CD4-positive, alpha-beta T cell treated with Interleukin-2 at 100 ng/mL for 4 hours (primary cell): Measurements from ENCODE around the gene CLASP1.
"Not testable (repeated sequence)": the region's sequence is repeated elsewhere in the genome, so short reads cannot be mapped to it uniquely, and the experiment has no call there.

Experiments
- DNase-seq: peaks from one replicate; pipeline ENCODE4 v3.0.0-alpha.2; 2020; ENCODE audit warnings: low spot score

CLASP1 gene

DNA sequence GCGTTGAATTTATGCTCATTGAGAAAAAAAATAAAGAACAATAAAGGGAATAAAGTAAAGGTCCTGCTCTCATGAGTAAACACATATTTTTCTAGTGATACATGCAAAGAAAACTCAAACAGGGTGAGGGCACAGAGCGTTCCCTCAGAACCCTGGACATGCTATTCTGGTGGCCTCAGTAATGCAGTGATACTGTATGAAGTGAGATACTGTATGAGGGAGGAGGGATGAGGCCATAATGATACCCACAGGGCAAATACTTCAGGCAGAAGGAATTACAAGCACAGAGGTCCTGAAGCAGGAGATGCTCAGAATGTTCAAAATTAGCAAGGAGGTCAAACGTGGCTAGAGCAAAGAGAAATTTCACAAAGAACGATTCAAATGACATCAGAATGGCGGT, 147.0 kb downstream of the CLASP1 start:
- no peak for DNase-seq

DNA sequence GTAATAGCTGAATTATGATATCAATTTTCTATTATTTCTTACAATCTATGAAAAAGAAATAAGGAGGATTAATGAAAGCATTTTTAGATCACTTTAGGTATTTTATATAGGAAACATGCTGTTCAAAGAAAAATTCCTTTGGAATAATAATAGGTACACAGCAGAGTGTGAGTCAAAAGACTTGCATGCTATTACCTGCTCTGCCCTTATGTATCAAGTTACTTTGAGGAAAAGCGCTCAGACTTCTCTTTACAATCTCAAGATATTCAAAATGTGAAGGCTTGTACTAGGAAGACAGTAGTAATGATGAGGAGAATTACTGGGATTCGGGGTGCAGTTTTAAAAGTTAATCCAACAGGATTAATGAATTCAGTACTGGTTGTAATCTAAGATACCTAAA, 147.7 kb downstream of the CLASP1 start:
- no peak for DNase-seq

DNA sequence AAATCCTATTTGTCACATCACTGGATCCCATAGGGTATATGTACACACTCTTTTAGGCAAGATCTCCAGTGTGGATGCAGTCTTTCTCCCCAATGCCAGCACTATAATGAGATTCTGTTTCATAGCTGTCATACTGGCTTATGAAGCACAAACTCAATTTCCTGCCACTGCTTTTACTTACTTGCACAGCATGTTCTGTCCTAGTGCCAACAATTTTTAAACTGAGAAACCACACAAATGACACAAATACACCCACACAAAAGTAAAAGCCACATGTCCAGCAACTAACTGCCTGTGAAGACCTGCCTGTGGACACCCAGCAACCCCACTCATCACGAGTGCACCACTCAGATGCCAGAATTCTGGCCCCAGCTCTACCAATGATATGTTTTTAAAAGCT, 148.2 kb downstream of the CLASP1 start:
- no peak for DNase-seq

DNA sequence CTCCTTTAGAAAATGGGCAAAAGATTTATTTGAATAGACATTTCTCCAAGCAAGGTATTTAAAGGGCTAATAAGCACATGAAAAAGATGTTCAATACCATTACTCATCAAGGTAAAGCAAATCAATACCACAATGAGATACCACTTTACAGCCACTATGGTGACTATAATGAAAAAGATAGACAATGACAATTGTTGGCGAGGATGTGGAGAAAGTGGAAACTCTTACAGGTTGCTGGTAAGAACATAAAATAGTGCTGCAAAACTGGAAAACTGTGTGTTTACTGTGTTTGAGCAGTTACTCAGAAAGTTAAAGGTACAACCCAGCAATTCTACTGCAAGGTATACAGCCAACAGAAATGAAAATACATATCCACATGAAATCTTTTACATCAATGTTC, 150.5 kb downstream of the CLASP1 start:
- no peak for DNase-seq

DNA sequence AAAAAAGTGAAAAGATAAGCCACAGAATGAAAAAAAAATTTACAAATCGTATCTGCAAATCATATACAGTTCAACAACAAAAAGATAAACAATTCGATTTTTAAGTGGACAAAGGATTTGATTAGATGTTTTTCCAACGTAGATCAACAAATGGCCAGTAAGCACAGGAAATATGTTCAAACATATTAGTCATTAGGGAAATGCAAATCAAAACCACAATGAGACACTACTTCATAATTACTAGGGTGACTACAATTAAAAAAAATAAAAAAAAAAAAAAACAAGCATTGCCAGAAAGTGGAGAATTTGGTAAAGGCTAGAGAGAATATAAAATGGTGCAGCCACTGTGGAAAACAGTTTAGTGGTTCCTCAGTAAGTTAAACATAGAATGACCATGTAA, 156.9 kb downstream of the CLASP1 start:
- DNase-seq, result no peak

DNA sequence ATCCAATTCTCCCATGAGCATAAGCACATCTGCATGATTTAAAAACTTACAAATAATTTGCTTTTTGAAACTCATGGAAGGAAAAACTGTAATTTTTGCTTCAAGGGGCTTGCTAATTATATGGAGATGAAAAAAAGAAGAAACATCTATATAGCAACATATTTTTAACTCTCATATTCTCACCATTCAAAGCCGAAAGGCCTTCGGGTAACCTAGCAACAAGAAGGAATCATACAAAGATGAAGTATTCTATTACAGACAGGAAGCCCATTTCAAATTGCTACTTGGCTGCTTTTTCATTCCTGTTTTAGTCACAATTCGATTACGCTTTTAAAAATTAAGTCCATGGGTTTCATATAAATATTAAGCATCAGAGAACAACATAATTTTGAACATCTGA, 157.7 kb downstream of the CLASP1 start:
- DNase-seq, result no peak

DNA sequence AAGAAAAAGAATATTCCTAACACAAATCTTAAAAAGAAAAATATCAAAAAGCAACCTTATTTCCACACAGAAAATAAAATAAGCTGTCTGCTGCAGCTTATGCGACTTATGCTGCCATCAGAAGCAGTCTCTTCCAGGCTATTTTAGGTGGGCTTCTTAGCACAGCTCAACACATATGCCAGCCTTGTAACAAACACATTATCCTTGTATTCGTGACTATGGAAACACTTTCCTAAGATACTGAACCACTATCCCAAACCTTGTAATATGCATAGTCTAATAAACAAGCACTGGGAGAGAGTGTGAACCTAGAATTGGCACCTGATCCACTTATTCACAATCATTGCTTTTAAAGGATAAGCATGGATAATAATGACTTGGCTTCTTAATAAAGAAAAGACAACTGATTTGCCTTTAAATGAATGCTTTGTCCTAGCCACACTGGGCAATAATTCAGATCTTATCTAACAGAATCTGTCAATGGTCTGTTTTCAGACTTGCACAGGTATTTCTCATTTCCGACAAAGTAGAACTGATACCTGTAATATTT, 158.6 kb downstream of the CLASP1 start:
- DNase-seq, result no peak

DNA sequence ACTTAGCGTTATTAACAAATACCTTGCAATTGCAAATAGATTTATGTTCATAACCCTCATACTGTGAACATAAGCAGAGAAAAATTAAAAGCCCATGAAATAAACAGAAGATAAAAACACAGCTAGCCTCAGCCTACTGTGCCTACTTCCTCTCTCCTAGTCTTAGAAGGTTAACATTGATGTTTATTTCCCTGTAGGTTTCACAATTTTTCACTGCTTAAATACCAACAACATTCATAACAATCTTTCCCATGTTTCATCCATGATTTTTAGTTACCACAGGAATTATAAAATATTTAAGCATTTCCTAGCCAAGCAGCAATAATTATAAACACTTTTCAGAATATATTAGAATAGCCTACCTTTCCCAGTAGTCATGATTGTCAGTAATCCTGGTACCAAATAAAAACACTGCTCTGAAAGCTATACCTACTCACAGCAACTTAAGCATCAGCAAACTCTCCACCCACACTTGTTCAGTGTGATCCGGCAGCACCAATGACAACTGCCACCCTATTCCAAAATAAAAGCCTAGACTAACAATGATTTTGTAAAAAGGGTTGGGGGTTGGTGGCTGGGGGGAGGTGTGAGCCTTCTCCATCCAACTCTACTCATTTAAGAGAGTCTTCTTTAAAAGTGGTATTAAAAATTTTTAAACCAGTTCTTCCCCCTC, 159.2 kb downstream of the CLASP1 start:
- no peak for DNase-seq

DNA sequence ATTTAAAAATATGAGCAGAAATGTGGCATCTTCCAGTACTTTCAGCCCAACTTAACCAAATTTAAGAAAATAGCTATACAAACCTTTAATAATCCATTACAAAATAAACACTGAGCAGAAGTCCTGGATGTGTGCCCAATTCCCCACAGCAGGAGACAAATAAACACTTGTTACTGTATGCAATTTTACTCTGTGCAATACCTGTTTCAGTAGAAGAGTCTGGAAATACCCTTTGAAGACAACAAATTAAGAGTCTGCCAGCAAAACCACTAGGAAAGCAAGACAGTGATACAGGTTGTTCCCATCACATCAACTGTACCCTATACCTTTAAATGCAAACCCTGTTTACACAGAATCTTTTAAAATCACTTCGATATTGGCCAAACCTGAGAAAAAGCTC, 160.0 kb downstream of the CLASP1 start:
- no peak for DNase-seq

DNA sequence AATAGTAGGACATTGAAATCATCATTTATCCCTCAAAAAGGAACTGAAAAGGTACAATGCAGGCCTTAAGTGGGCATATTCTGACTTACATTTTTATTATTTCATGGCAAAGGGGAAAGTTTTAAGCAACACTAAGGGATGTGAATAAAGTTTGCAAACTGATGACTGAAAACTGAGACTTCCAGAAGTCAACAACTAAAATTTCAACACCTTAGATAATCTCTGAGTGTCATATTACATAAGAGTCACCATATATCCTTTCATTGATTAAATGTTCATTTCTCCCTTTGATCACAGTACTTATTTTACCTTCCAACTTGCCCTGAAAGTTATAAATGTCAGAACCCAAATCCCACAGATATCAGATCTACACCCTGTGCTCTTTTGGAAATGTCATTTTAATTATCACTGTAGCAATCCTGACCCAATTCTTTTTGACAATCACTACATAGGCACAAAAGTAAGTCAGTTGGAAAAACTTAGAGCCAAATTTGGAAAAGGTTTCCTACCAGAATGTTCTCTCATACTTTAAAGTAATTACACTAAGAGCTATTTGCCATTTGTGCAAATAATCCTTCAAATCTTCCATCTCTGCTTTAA, 163.0 kb downstream of the CLASP1 start:
- DNase-seq, result no peak

DNA sequence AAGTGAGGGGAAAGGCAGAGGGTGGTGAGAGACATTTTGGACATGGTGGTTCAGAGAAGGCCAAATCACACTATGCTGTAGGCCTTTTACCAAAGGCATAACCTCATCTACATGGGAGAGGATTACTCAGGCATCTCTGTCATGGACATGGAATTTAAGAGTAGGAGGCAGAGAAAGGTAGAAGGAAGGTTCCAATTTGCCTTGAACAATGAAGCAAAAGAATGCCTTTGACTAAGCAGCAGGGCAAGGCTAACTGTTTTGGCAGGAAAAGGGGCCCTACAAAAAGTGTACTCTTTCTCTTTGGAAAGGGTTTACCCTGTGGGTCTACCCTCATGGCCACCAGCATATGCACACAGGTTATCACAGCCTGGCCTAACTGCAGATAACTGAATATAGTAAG, 164.2 kb downstream of the CLASP1 start:
- DNase-seq, result no peak

DNA sequence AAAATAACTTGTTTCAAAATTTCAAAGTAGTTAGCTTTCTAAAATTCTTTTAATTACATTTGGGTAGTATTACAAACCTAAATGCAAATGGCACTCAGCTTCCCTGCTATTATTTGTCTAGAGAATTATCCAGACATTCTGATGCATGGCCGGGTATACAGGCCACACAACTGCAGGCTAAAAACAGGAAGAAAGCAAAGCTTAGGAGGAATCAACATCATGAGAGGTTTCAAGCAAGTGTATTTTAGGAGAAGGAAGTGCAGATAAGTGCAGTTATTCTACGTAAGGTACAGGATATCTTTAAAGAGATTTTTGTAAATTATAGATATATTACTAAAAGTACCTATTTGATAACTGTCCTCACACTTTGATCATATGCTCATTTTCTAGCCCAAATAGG, 165.4 kb downstream of the CLASP1 start:
- no peak for DNase-seq

DNA sequence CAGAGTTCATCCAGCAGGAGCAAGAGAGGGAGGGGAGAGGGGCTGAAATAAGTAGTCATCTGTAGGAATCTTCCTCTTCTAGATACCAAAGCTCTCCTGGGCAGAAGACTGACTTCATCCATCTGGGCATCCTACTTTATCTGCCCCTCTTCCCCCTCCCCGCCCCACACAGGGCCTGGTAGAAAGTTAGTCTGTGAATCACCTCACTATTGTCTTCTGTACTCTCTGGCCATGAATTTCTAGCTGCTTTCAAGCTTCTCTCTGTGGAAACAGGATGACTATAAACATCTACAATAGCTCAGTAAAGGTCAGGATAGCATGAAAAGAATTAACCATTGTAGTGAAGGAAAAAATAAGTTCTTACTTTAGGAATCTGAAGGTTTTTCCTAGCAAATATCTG, 166.2 kb downstream of the CLASP1 start:
- DNase-seq, result no peak

DNA sequence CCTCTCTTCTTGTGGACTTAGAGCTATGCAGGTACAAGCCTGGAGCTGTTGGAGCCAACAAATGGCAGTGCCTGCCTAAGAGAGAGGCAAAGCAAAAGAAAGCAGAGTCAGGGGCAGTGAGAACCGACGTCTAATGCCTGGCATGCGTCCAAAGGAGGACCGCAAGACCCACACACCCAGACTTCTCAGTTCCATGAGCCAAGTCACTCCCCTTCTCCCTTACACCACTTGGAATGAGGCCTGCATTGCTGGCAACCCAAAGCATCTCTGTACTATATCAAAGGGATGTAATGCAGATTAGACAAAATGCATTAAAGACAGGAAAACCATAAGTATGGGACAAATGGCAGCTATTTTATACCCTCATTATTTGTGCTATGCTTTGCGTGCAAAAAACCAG, 168.4 kb downstream of the CLASP1 start:
- no peak for DNase-seq

DNA sequence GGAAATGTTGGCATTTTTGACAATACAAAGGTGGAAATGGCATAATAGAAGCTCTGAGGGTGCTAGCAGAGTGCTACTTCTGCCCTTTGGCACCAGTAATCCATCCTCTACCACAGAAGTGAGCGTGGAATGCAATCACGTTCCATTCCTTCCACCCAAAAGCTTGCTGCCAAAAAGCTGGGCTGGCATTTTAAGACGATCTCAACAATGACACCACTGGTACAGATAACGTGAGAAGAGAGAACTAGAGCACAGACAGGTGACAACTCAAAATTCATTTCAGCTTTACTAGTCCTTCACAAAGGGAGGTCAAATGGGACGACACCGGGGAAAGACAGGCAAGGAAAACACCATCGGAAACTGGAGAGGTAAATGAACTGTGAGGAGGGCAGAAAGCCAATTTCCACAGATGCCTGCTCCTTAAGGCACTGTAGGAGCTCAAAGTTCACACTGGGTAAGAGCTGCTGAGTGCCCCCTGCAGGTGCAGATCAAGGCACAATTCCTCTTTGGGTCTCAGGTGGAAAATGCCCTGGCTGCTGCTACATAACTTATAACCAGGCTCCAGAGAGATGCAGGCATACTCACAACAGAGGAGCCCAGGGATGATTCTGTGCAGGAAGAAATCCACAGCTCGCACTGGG, 169.3 kb downstream of the CLASP1 start:
- DNase-seq, result no peak

DNA sequence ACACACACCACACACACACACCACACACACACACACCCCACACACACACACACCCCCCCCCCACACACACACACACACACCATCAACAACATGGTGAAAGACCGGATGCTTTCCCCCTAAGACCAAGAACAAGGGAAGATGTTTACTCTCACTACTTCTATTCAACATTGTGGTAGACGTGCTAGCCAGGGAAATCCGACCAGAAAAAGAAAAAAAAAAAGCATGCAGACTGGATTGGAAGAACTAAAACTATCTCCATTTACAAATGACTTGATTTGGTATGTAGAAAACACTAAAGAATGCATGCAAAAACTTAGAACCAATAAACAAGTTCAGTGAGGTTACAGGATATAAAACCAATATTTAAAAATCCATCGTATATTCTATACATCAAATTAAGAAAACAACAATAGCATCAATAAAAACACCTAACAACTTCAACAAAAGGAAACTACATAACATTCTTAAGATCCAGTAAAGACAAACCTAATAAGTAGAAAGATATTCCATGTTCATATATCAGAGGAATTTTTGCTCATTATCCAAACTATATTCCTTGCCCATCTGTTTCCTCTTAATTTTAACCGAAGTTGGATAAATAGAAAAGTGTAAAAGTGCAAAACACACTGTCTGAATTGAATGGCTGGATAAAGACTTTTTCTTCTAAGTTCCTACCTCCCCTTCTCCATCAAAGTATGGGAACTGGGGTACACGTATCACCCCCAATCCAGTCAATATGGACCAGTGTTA, 170.1 kb downstream of the CLASP1 start:
- DNase-seq, result no peak

DNA sequence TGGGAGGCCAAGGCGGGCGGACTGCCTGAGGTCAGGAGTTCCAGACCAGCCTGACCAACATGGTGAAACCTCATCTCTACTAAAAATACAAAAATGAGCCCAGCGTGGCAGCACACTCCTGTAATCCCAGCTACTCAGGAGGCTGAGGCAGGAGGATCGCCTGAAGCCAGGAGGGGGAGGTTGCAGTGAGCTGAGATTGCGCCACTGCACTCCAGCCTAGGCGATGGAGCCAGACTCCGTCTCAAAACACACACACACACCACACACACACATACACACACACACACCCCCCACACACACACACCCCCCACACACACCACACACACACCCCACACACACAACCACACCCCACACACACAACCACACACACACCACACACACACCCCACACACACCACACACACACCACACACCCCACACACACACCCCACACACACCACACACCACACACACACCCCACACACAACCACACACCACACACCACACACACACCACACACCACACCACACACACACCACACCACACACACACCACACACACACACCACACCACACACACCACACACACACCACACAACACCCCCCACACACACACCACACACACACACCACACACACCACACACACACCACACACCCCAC, 170.8 kb downstream of the CLASP1 start:
- DNase-seq, result not testable (repeated sequence)

DNA sequence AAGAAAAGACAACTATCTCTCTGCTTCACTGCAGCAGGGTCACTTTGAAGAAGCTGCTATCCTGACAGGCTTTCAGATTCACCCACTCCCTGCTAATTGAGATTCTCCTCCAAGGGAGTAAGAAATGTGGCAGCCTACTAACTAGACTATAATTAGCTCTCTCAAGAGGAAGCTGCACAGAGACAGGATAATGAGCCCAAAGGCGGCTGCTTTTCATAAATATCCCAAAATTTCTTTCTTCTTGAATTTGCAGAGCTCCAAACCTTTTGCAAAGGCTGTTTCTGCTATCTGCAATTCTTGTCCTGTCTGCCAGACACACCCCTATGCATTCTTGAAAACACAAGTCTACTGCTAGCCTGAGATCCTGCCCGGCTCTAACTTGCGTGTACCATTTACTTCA, 172.6 kb downstream of the CLASP1 start:
- DNase-seq, result no peak

DNA sequence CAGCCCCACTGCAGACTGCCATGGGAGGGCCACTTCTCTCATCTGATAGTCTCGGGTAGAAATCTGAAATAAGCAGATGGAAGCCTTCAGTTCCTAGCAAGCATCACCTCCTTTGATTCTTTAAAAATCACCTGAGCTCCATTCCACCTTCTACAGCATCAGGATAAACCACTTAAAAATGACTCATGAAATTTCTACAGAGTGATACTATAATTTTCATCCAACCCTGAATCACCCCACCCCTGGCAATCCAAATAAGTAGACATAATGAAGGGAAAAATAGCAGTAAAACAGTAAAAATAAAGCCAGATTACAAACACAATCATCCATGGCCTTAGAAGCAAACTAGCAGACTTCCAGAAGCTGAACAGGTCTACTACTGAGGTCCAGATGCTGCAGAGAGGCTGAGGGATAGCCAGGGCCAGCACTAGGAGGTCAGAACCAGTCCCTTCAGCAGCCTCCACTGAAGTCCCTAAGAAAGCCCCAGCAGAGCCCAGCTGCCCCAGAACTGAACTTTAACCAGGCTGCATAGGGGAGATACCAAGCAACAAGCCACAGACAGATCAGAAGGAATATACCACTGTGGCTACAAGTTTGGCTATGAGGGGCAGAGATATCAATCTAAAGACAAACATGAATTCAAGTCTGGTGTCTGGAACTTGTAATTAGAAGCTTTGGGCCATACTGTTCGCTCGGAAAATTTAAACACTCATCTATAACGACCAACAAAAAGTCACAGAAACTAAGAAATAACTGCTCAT, 173.3 kb downstream of the CLASP1 start:
- no peak for DNase-seq

DNA sequence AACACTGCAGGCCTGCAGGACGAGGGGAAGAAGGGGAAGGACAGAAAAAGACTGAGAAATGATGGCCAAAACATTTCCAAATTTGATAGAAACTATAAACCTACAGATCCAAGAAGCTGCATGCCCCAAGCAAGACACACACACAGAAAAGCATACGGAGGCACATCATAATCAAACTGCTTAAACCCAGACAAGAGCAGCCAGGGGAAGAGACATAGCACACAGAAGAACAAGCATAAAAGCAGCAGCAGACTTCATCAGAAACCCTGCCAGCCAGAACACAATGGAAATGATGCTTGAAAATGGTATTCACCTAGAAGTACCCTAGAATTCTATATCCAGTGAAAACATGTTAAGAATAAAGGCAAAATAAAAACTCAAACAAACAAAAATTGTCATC, 175.8 kb downstream of the CLASP1 start:
- no peak for DNase-seq

DNA sequence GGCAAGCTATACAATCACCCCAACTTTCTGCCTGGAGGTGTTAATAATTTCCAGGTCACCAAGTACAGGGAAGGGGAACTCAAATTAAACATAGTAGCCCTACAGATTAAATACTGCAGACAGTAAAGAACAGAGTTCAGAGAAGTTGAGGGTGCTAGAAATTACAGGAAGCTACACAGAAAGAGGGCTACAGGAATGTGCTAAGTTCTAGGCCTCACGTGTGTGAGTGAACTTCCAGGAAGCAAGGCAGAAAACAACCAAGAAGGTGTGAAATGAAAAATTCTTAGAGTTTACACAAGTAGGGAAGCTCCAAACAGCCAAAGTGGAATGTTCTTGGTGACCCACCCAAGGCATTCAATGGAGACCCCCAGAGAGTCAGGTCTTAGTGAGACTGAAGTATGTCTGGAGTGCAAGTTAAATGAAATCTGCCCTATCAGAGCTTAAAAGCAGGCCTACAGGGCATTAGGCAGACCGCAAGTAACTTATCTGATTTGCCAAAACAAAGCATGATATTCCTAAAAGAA, 176.7 kb downstream of the CLASP1 start:
- no peak for DNase-seq
